Lower leg skin (tissue), 4 donors: Measurements from ENCODE around the gene PCDHGA8. TPM values are rescaled to one million over a fixed set of nuclear protein-coding genes. Genes with fewer than 3 reads are reported as not detected.
"Not testable (repeated sequence)": the region's sequence is repeated elsewhere in the genome, so short reads cannot be mapped to it uniquely, and the experiment has no call there.

Source experiments
- DNase-seq, 2 donors: peaks; one replicate each; pipeline ENCODE4 v3.0.0-alpha.2; 2019; ENCODE audit warnings: low spot score in 2 of 2
- H3K4me3 ChIP-seq: fragments of 200-600 bp; sonication (generic); 2 replicates; pipeline ENCODE4 v1.5.1; 2017; ENCODE audit warnings: mild to moderate bottlenecking, low read depth; ENCODE audit not compliant: poor library complexity, severe bottlenecking
- POLR2A ChIP-seq, 2 donors: fragments of 450-650 bp; IDR thresholded peaks; one replicate each; pipeline ENCODE4 v1.6.1; 2016 to 2017; ENCODE audit warnings: antibody characterized with exemption in 2 of 2, mild to moderate bottlenecking in 1 of 2, moderate library complexity in 1 of 2
- WGBS, 2 donors: methylation state at CpG; one replicate each; pipeline ENCODE4 v1.1.5; 2018; 5-methylcytosine and 5-hydroxymethylcytosine counted together
- intact Hi-C: fragments of 100-400 bp; cut with DNase I; formaldehyde crosslinking; loops from one replicate; pipeline ENCODE4 v1.15.0; 2023; ENCODE audit warnings: low total_unique reads
- total RNA-seq, 4 donors: library from RNA; depleted of rRNA; stranded (reverse); fragments of >200 nt; gene quantifications; one replicate each; pipeline ENCODE4 v1.1.0, GENCODE V29; 2016
- TF ChIP-seq, protein P1 (sequence below), 3 donors: fragments of 450-650 bp; IDR thresholded peaks; one replicate each; pipeline ENCODE4 v1.5.1; 2016; ENCODE audit warnings: antibody characterized with exemption in 3 of 3, mild to moderate bottlenecking in 3 of 3, moderate library complexity in 2 of 3

The PCDHGA8 gene
- total RNA-seq, 4 donors from 2014 or later: 0.97 to 2.2 (median 1.6) TPM

DNA sequence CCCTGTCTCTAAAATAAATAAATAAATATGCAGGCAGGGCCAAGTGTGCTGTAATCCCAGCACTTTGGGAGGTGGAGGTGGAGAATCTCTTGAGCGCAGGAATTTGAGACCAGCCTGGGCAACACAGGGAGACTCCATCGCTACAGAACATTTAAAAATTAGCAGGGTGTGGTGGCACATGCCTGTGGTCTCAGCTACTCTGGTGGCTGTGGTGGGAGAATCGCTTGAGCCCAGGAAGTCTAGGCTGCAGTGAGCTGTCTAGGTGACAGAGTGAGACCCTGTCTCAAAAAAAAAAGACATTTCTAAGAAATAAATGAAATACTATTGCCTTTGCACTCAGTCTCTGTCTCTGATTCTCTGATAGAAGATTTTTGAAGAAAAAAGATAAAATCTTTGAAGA is 19.1 kb downstream of the PCDHGA8 start:
- H3K4me3 ChIP-seq: no peak overlapping the region
- no peak for DNase-seq
- WGBS, 2 donors: 67 to 69% methylated on average over 3 of the region's 3 CpGs
- intact Hi-C loops: loop anchor here (10.0 kb wide), 1 partner anchor 143 kb away; no protein-coding TSS in a partner anchor
- no peak for TF ChIP-seq POLR2A (IDR thresholded peaks at IDR 0.05)
- TF ChIP-seq, protein P1, sequence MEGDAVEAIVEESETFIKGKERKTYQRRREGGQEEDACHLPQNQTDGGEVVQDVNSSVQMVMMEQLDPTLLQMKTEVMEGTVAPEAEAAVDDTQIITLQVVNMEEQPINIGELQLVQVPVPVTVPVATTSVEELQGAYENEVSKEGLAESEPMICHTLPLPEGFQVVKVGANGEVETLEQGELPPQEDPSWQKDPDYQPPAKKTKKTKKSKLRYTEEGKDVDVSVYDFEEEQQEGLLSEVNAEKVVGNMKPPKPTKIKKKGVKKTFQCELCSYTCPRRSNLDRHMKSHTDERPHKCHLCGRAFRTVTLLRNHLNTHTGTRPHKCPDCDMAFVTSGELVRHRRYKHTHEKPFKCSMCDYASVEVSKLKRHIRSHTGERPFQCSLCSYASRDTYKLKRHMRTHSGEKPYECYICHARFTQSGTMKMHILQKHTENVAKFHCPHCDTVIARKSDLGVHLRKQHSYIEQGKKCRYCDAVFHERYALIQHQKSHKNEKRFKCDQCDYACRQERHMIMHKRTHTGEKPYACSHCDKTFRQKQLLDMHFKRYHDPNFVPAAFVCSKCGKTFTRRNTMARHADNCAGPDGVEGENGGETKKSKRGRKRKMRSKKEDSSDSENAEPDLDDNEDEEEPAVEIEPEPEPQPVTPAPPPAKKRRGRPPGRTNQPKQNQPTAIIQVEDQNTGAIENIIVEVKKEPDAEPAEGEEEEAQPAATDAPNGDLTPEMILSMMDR (IDR thresholded peaks at IDR 0.05): no peak

DNA sequence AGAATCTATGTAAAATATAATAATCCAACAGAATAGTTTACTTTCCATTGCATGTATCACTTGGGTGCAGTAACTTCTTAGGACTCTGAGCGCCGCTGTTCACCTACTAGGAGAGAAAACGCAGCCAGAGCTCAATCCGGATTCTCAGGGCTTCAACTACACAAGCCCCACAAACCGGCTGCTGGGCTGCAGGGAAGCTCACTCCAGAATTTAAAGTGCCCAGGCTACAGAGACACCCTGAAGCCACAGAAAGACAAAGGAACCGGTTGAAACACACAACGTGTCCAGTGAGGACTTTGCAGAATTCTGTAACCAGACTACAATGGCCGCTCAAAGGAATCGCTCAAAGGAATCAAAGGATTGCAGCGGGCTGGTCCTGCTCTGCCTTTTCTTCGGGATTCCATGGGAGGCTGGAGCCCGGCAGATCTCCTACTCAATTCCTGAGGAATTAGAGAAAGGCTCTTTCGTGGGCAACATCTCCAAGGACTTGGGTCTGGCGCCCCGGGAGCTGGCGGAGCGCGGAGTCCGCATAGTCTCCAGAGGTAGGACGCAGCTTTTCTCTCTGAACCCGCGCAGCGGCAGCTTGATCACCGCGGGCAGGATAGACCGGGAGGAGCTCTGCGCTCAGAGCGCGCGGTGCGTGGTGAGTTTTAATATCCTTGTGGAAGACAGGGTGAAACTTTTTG is 20.6 kb downstream of the PCDHGA8 start, which contains the start of gene PCDHGA10:
TSS of gene PCDHGA10 (plus strand) at position 134 of the 686 bp plus-strand sequence. CDS start at position 323, 189 bp downstream.
- H3K4me3 ChIP-seq: no peak within 1 kb of the TSS
- 18 to 19% methylated on average over 31 of the region's 31 CpGs for WGBS, 2 donors
- TF ChIP-seq, protein P1 (IDR thresholded peaks at IDR 0.05): no peak
- no peak for TF ChIP-seq POLR2A (IDR thresholded peaks at IDR 0.05)
- no peak for DNase-seq
- intact Hi-C loops: loop anchor here (10.0 kb wide), 1 partner anchor 142 kb away; no protein-coding TSS in a partner anchor

DNA sequence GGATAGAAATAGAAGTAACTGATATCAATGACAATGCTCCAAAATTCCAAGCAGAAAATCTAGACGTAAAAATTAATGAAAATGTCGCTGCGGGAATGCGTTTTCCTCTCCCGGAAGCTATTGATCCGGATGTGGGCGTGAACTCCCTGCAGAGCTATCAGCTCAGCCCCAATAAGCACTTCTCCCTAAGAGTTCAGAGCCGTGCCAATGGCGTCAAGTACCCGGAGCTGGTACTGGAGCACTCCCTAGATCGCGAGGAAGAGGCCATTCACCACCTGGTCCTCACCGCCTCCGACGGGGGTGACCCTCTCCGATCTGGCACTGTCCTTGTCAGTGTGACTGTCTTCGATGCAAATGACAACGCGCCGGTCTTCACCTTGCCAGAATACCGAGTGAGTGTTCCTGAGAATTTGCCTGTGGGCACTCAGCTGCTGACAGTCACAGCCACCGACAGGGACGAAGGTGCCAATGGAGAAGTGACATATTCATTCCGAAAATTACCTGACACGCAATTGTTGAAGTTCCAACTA is 21.2 kb downstream of the PCDHGA8 start:
- intact Hi-C loops: loop anchor here (10.0 kb wide), 1 partner anchor 141 kb away; no protein-coding TSS in a partner anchor

DNA sequence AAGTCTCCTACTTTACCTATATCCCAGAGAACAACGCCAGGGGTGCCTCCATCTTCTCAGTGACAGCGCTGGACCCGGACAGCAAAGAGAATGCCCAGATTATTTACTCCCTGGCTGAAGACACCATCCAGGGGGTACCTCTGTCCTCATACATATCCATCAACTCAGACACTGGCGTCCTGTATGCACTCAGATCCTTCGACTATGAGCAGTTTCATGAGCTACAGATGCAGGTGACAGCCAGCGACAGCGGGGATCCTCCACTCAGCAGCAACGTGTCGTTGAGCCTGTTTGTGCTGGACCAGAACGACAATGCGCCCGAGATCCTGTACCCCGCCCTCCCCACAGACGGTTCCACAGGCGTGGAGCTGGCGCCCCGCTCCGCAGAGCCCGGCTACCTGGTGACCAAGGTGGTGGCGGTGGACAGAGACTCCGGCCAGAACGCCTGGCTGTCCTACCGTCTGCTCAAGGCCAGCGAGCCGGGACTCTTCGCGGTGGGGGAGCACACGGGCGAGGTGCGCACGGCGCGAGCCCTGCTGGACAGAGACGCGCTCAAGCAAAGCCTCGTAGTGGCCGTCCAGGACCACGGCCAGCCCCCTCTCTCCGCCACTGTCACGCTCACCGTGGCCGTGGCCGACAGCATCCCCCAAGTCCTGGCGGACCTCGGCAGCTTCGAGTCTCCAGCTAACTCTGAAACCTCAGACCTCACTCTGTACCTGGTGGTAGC is 22.3 kb downstream of the PCDHGA8 start:
- 34 to 37% methylated on average over 41 to 45 of the region's 46 CpGs for WGBS, 2 donors
- DNase-seq, H3K4me3 ChIP-seq: not testable (repeated sequence)
- intact Hi-C loops: loop anchor here (10.0 kb wide), 1 partner anchor 140 kb away; no protein-coding TSS in a partner anchor

More for the DNA sequence above, 21.2 kb downstream of the PCDHGA8 start:
- 20 to 23% methylated on average over 25 of the region's 25 CpGs for WGBS, 2 donors
- no peak for DNase-seq
- TF ChIP-seq POLR2A (IDR thresholded peaks at IDR 0.05): no peak
- TF ChIP-seq, protein P1 (IDR thresholded peaks at IDR 0.05): no peak
- H3K4me3 ChIP-seq: no peak overlapping the region

DNA sequence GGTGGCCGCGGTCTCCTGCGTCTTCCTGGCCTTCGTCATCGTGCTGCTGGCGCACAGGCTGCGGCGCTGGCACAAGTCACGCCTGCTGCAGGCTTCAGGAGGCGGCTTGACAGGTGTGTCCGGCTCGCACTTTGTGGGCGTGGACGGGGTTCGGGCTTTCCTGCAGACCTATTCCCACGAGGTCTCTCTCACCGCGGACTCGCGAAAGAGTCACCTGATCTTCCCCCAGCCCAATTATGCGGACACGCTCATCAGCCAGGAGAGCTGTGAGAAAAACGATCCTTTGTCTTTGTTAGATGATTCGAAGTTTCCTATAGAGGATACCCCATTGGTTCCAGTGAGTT is 22.8 kb downstream of the PCDHGA8 start:
- intact Hi-C loops: loop anchor here (10.0 kb wide), 1 partner anchor 140 kb away; no protein-coding TSS in a partner anchor
- DNase-seq, H3K4me3 ChIP-seq: not testable (repeated sequence)
- 26 to 28% methylated on average over 19 to 24 of the region's 24 CpGs for WGBS, 2 donors

DNA sequence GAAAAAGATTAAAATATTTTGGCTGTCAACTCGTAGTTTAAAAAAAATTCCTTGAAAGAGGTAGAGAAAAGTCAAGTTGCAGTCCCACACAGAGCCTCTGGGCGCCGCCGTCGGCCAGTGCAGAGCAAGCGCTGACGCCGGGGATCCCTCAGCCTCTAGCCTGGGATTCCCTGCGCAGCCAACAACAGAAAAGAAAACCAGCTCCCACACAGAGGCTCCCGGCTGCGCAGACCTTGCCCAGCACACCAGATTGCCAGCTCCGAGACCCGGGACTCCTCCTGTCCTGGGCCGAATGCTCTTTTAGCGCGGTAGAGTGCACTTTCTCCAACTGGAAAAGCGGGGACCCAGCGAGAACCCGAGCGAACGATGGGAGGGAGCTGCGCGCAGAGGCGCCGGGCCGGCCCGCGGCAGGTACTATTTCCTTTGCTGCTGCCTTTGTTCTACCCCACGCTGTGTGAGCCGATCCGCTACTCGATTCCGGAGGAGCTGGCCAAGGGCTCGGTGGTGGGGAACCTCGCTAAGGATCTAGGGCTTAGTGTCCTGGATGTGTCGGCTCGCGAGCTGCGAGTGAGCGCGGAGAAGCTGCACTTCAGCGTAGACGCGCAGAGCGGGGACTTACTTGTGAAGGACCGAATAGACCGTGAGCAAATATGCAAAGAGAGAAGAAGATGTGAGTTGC is 25.2 kb downstream of the PCDHGA8 start, which contains the start of gene PCDHGB7:
TSS of gene PCDHGB7 (plus strand) at position 184 of the 679 bp plus-strand sequence. CDS start at position 367, 183 bp downstream.
- H3K4me3 ChIP-seq: peak within 1 kb of the TSS; percentile 1
- 13% methylated on average over 43 to 45 of the region's 47 CpGs for WGBS, 2 donors
- intact Hi-C loops: loop anchor here (10.0 kb wide), 1 partner anchor 137 kb away; no protein-coding TSS in a partner anchor
- DNase-seq: peak; percentile 46 to 91
